Measurements from ENCODE around the gene TBCCD1. TPM values are rescaled to one million over a fixed set of nuclear protein-coding genes. Genes with fewer than 3 reads are reported as not detected.

Gene TBCCD1
- total and polyA plus RNA-seq, 8 donors = 11.6 to 23.0 (median 19.2) TPM

GRCh38 chr3:186608624-186609215 is 41.6 kb upstream of the TBCCD1 start:
- Histone ChIP-seq H3K36me3 (no peaks in the 10 kb centered on the region), H3K4me3 (no peak overlapping the region), H3K9me3 (no peaks in the 10 kb centered on the region), H3K4me1 (no peaks in the 10 kb centered on the region), H3K27me3 (peaks cover 0 to 15% of the 10 kb centered on the region in 2 donors), H3K27ac (no peak overlapping the region)
- TF ChIP-seq CTCF (IDR thresholded peaks at IDR 0.05) = no peak
- ATAC-seq (no peak), DNase-seq (no peak)
- intact Hi-C loops (cut with DNase I) = no loop called here

GRCh38 chr3:186605561-186606545 is 38.7 kb upstream of the TBCCD1 start:
- Histone ChIP-seq H3K9me3 (no peaks in the 10 kb centered on the region), H3K4me1 (no peaks in the 10 kb centered on the region), H3K36me3 (no peaks in the 10 kb centered on the region), H3K27me3 (no peaks in the 10 kb centered on the region), H3K27ac (no peak overlapping the region), H3K4me3 (no peak overlapping the region)
- ATAC-seq = peak; percentile 47
- intact Hi-C loops (cut with DNase I) = no loop called here
- no peak for DNase-seq
- TF ChIP-seq CTCF (IDR thresholded peaks at IDR 0.05) = no peak

- Histone ChIP-seq H3K4me3 (no peak overlapping the region), H3K27ac (no peak overlapping the region), H3K4me1 (no peaks in the 10 kb centered on the region), H3K27me3 (no peaks in the 10 kb centered on the region), H3K36me3 (no peaks in the 10 kb centered on the region), H3K9me3 (no peaks in the 10 kb centered on the region)
- TF ChIP-seq CTCF (IDR thresholded peaks at IDR 0.05) = no peak
- intact Hi-C loops (cut with DNase I) = no loop called here
- DNase-seq (no peak), ATAC-seq (no peak)
Observed at GRCh38 chr3:186605078-186605477, 37.9 kb upstream of the TBCCD1 start.

- no peak for DNase-seq
- Histone ChIP-seq H3K36me3 (no peaks in the 10 kb centered on the region), H3K27ac (no peak overlapping the region), H3K4me1 (no peaks in the 10 kb centered on the region), H3K27me3 (no peaks in the 10 kb centered on the region), H3K9me3 (no peaks in the 10 kb centered on the region), H3K4me3 (no peak overlapping the region)
- intact Hi-C loops (cut with DNase I) = no loop called here
- no peak for TF ChIP-seq CTCF (IDR thresholded peaks at IDR 0.05)
- ATAC-seq = no peak
Observed at GRCh38 chr3:186603159-186603558, 36.0 kb upstream of the TBCCD1 start.

- Histone ChIP-seq H3K4me3 (no peak overlapping the region), H3K4me1 (no peaks in the 10 kb centered on the region), H3K27ac (no peak overlapping the region), H3K36me3 (no peaks in the 10 kb centered on the region), H3K27me3 (no peaks in the 10 kb centered on the region), H3K9me3 (no peaks in the 10 kb centered on the region)
- no peak for TF ChIP-seq CTCF (IDR thresholded peaks at IDR 0.05)
- no peak for DNase-seq
- intact Hi-C loops (cut with DNase I) = no loop called here
- no peak for ATAC-seq
Observed at GRCh38 chr3:186600896-186601295, 33.8 kb upstream of the TBCCD1 start.
